ENCODE measurements around the gene ANKRD52. TPM values are rescaled to one million over a fixed set of nuclear protein-coding genes. Genes with fewer than 3 reads are reported as not detected.
"Not testable (repeated sequence)": the region's sequence is repeated elsewhere in the genome, so short reads cannot be mapped to it uniquely, and the experiment has no call there.

ANKRD52 gene
- total RNA-seq, 2 experiments from 2014 or later: 39.0 to 45.9 TPM

DNA sequence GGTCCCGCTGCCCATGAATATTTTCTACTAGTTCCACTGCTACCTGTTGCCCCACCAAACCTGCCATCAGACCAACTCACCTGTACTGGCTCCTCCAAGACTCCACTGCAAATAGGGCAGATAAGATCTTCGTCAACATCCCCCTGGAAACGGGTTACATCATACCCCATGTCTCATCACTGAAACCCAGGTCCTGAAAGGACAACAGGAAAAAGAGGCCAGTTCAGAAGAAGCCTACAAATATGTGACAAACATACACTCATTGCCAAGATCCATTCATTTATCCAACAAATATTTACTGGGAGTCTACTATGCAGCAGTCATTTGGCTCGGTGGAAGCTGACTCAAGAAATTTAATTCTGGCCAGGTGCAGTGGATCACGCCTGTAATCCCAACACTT, 44.3 kb downstream of the ANKRD52 start:
- peaks cover 46% of the 10 kb centered on the region for H3K36me3 Mint-ChIP-seq (ENCODE audit: low read depth)

DNA sequence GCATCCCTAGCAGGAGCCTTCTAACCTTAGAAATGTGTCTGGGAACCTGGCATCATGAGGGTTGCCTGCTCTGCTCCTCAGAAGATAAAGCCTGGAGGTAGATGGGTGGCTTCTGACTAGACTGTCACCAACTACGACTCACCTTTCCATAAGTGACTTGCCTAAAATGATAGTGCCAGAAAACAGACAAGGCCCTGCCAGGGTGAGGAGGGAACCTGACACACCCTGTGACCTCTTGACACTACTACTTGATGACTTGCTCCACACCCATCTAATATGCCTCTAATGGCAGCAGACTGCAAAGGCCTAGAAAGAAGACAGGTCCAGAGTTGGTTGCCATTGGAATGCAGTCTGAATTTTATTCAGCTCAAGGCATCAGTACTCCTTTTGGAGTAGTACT, 45.8 kb downstream of the ANKRD52 start:
- H3K27me3 Mint-ChIP-seq: no peaks in the 10 kb centered on the region
- ChIA-PET CTCF (interaction anchor here (1.3 kb wide), 2 partner anchors 23 to 49 kb away, joined by 3 to 6 read pairs; partner anchors contain the start of gene SMARCC2), POLR2A (no interaction called here)
- no peak for DNase-seq
- H3K9me3 Mint-ChIP-seq: no peaks in the 10 kb centered on the region
- no peak overlapping the region for H3K27ac Mint-ChIP-seq
- no peak overlapping the region for H3K4me3 Mint-ChIP-seq
- peaks cover 3% of the 10 kb centered on the region for H3K4me1 Mint-ChIP-seq
- peaks cover 53% of the 10 kb centered on the region for H3K36me3 Mint-ChIP-seq (ENCODE audit: low read depth)

More for the DNA sequence above, 44.3 kb downstream of the ANKRD52 start:
- Mint-ChIP-seq H3K4me3 (no peak overlapping the region), H3K9me3 (no peaks in the 10 kb centered on the region), H3K27me3 (no peaks in the 10 kb centered on the region), H3K4me1 (peaks cover 3% of the 10 kb centered on the region), H3K27ac (no peak overlapping the region)
- DNase-seq: no peak
- CTCF ChIA-PET: interaction anchor here (1.1 to 1.9 kb wide), 2 partner anchors 17 to 44 kb away, joined by 3 to 4 read pairs; partner anchors contain the start of gene ANKRD52
- POLR2A ChIA-PET: no interaction called here

DNA sequence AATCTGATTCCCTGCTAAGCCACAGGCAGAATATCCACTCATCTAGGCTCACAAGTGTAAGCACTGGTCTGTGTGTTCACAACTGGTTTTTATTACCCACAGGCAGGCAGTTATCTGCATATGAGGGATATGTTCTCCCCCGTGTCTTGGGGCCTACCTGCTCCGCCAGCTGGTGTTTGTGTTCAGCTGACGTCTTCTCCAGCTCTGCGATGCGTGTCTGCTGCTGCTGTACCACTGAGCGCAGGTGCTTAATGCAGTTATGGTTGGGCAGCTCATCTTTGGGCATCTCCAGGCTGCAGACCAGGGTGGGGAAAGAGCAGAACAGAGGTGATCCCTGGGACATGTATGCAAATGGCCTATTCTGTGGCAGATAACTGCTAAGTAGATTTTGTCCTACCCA, 50.2 kb downstream of the ANKRD52 start:
- CTCF ChIA-PET: interaction anchor here (0.6 to 13.5 kb wide), 7 partner anchors 8 to 417 kb away, joined by 3 to 99 read pairs (median 6); partner anchors contain the start of genes RNF41, SMARCC2 and ZC3H10
- no peaks in the 10 kb centered on the region for H3K9me3 Mint-ChIP-seq
- H3K27me3 Mint-ChIP-seq: no peaks in the 10 kb centered on the region
- H3K27ac Mint-ChIP-seq: no peak overlapping the region
- peaks cover 46% of the 10 kb centered on the region for H3K36me3 Mint-ChIP-seq (ENCODE audit: low read depth)
- H3K4me1 Mint-ChIP-seq: no peaks in the 10 kb centered on the region
- POLR2A ChIA-PET: interaction anchor here (0.7 kb wide), 1 partner anchor 14 kb away, joined by 4 read pairs; the partner anchor contains the start of gene RNF41
- no peak overlapping the region for H3K4me3 Mint-ChIP-seq
- no peak for DNase-seq

- Mint-ChIP-seq H3K27me3 (no peaks in the 10 kb centered on the region), H3K4me1 (no peaks in the 10 kb centered on the region), H3K36me3 (ENCODE audit: low read depth) (peaks cover 37% of the 10 kb centered on the region), H3K27ac (no peak overlapping the region), H3K9me3 (no peaks in the 10 kb centered on the region), H3K4me3 (no peak overlapping the region)
- ChIA-PET POLR2A (no interaction called here), CTCF (interaction anchor here (0.5 to 13.5 kb wide), 16 partner anchors 9 to 421 kb away, joined by 3 to 99 read pairs (median 4); partner anchors contain the start of genes ANKRD52, COQ10A, RNF41 and SMARCC2)
- DNase-seq: peak; percentile 50
These were observed 51.6 kb downstream of the ANKRD52 start for GRCh38 chr12:56206452-56207166.

DNA sequence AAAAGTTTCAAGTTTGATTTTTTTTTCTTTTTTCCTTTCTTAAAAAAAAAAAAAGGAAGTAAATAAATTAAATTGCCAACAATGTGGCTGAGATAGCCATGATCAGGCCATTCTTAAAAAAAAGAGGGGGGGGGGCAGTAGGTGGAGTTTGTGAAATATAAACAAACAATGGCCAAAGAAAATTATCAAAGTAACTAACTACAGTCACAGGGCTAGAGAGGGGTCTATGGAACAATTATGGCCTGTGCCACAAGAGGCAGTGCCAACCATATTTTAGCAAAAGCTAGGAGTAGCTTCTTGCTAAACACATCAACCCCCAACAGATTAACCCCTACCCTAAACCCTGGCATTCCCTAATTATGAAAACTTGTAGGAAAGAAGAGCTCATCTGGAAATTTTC, 52.7 kb downstream of the ANKRD52 start:
- Mint-ChIP-seq H3K4me3 (no peak overlapping the region), H3K36me3 (ENCODE audit: low read depth) (peaks cover 30% of the 10 kb centered on the region), H3K27ac (no peak overlapping the region), H3K27me3 (no peaks in the 10 kb centered on the region), H3K9me3 (no peaks in the 10 kb centered on the region), H3K4me1 (no peaks in the 10 kb centered on the region)
- ChIA-PET CTCF (interaction anchor here (0.8 to 13.5 kb wide), 9 partner anchors 13 to 155 kb away, joined by 3 to 99 read pairs (median 3); partner anchors contain the start of genes ANKRD52, RNF41, SMARCC2 and ZC3H10), POLR2A (interaction anchor here (0.7 kb wide), 1 partner anchor 78 kb away, joined by 3 read pairs; no protein-coding TSS in a partner anchor)
- DNase-seq: no peak

DNA sequence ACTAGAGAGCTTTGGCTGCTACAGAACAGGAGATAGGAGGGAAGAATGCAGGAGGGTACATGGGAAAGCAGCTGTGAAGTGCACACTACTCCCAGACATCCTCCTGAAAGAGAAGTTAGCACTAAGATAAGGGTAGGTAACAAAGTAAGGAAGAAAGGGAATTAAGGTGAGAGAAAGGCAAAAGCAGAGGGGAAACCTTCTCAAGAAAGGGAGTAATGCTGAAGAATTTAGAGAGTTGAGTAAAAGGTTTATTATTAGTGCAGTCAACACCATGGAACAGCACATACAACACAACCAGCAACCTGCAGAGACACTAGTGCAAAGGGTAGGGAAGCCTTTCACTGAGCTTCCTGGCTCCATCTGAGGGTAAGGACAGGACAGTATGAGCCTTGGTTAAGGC, 53.9 kb downstream of the ANKRD52 start:
- Mint-ChIP-seq H3K4me3 (no peak overlapping the region), H3K36me3 (ENCODE audit: low read depth) (peaks cover 22% of the 10 kb centered on the region), H3K27me3 (no peaks in the 10 kb centered on the region), H3K9me3 (no peaks in the 10 kb centered on the region), H3K4me1 (no peaks in the 10 kb centered on the region), H3K27ac (no peak overlapping the region)
- POLR2A ChIA-PET: no interaction called here
- no peak for DNase-seq
- CTCF ChIA-PET: interaction anchor here (0.5 to 13.5 kb wide), 4 partner anchors 9 to 559 kb away, joined by 3 to 99 read pairs (median 18); partner anchors contain the start of genes RNF41 and SMARCC2

DNA sequence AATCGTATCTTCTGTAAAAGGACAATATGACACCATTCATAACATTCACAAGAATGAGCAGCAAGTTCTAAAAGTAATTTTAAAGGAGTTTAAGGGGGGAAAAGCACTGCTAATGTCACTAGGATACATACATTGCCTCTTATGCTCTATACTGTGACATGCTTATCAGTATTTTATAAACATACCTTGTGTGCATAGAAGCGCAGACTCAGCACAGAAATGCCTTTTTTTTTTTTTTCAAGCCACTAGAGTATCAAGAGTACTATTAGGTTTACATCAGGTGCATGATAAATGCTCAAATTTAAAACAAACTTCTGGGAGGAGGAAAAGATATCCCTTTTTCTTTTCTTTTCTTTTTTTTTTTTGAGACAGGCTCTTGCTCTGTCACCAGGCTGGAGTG, 55.3 kb downstream of the ANKRD52 start:
- DNase-seq: no peak
- ChIA-PET POLR2A (no interaction called here), CTCF (interaction anchor here (0.8 to 13.5 kb wide), 6 partner anchors 8 to 261 kb away, joined by 3 to 99 read pairs (median 4); partner anchors contain the start of genes SMARCC2 and ZC3H10)
- Mint-ChIP-seq H3K4me1 (no peaks in the 10 kb centered on the region), H3K4me3 (no peak overlapping the region), H3K27ac (no peak overlapping the region), H3K27me3 (no peaks in the 10 kb centered on the region), H3K9me3 (no peaks in the 10 kb centered on the region), H3K36me3 (ENCODE audit: low read depth) (peaks cover 18% of the 10 kb centered on the region)

DNA sequence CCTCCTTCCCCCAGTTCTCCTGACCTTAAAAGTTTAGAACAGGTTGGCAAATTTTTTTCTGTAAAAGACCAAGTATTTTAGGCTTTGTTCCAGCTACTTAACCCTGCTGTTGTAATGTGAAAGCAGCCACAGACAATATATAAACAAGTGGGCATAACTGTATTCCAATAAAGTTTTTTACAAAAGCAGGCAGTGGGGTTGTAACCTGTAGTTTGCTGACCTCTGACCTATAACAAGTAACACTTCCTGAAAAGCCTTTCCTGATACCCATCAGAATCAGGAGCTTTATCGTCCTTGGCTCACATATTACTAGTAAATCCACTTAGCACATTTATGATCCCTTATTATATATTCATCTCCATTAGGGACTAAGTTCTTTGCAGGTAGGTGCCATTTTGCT, 55.8 kb downstream of the ANKRD52 start:
- H3K27ac Mint-ChIP-seq: no peak overlapping the region

DNA sequence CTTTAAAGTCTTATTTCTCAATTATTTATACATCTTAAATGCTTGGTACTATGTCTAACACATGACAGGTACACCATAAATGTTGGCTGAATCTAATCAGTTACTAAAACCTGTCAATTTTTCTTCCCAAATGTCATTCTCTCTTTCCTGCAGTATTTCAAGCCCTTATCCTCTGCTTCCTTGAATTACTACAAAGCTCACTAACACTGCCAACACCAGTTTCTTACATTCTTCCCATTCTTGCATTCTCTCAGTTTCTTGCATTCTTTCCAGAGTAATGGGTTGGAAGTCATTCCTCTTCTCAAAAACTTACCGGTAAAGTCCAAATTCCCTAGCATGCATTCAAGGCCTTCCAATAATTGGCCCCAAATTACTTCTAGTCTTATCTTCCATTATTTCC, 59.3 kb downstream of the ANKRD52 start:
- H3K27me3 Mint-ChIP-seq: no peaks in the 10 kb centered on the region
- H3K4me1 Mint-ChIP-seq: peaks cover 2% of the 10 kb centered on the region
- peaks cover 4% of the 10 kb centered on the region for H3K36me3 Mint-ChIP-seq (ENCODE audit: low read depth)
- DNase-seq: no peak
- H3K27ac Mint-ChIP-seq: no peak overlapping the region
- H3K4me3 Mint-ChIP-seq: no peak overlapping the region
- ChIA-PET POLR2A (no interaction called here), CTCF (interaction anchor here (13.5 kb wide), 1 partner anchor 9 kb away, joined by 99 read pairs; the partner anchor contains the start of gene SMARCC2)
- H3K9me3 Mint-ChIP-seq: no peaks in the 10 kb centered on the region

More for the DNA sequence above, 55.8 kb downstream of the ANKRD52 start:
- ChIA-PET CTCF (interaction anchor here (0.8 to 13.5 kb wide), 7 partner anchors 9 to 261 kb away, joined by 3 to 99 read pairs (median 4); partner anchors contain the start of genes SMARCC2 and ZC3H10), POLR2A (no interaction called here)
- no peaks in the 10 kb centered on the region for H3K4me1 Mint-ChIP-seq
- no peak overlapping the region for H3K4me3 Mint-ChIP-seq
- no peak for DNase-seq
- H3K36me3 Mint-ChIP-seq (ENCODE audit: low read depth): peaks cover 14% of the 10 kb centered on the region
- no peaks in the 10 kb centered on the region for H3K27me3 Mint-ChIP-seq
- H3K9me3 Mint-ChIP-seq: no peaks in the 10 kb centered on the region

DNA sequence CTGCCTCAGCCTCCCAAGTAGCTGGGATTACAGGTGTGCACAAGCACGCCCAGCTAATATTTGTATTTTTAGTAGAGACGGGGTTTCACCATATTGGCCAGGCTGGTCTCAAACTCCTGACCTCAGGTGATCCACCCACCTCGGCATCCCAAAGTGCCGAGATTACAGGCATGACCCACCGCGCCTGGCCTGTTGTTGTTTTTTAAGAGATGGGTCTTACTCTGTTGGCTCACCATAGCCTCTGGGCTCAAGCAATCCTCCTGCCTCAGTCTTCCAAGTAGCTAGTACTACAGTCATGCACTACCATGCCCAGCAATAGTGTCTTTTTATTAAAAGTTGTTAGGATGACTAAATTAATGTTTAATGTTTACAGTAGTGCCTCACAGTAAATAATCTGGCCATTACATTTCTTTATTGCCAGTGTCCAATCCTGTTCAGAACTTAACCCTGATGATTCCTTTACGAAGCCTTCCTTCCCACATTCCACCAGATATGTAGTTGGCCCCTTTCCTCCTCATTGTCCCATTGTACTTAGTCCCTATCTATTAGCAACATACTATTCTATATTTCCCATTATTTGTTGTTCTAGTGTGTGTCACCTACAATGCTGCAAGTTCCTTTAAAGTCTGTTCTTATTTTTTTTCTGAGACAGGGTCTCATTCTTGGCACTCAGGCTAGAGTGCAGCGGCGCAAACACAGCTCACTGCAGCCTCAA, 60.1 kb downstream of the ANKRD52 start:
- Mint-ChIP-seq H3K27me3 (no peaks in the 10 kb centered on the region), H3K4me1 (peaks cover 7% of the 10 kb centered on the region), H3K27ac (no peak overlapping the region), H3K4me3 (no peak overlapping the region), H3K9me3 (no peaks in the 10 kb centered on the region), H3K36me3 (ENCODE audit: low read depth) (peaks cover 9% of the 10 kb centered on the region)
- CTCF ChIA-PET: interaction anchor here (1.0 to 13.5 kb wide), 4 partner anchors 8 to 81 kb away, joined by 3 to 99 read pairs (median 5); partner anchors contain the start of gene SMARCC2
- POLR2A ChIA-PET: no interaction called here
- DNase-seq: no peak

- not testable (repeated sequence) for H3K36me3 Mint-ChIP-seq (ENCODE audit: low read depth); H3K27ac Mint-ChIP-seq; H3K9me3 Mint-ChIP-seq; H3K27me3 Mint-ChIP-seq; DNase-seq; H3K4me3 Mint-ChIP-seq
- H3K4me1 Mint-ChIP-seq: peaks cover 14% of the 10 kb centered on the region
- POLR2A ChIA-PET: interaction anchor here (0.6 kb wide), 1 partner anchor 251 kb away, joined by 3 read pairs; no protein-coding TSS in a partner anchor
- CTCF ChIA-PET: interaction anchor here (0.6 to 13.5 kb wide), 12 partner anchors 7 to 1308 kb away, joined by 3 to 99 read pairs (median 3); partner anchors contain the start of genes RNF41, SMARCC2 and ZC3H10
These were observed 61.2 kb downstream of the ANKRD52 start for GRCh38 chr12:56196818-56197550.

- H3K27me3 Mint-ChIP-seq: no peaks in the 10 kb centered on the region
- no peak overlapping the region for H3K4me3 Mint-ChIP-seq
- ChIA-PET POLR2A (no interaction called here), CTCF (interaction anchor here (1.4 to 6.7 kb wide), 2 partner anchors 10 to 75 kb away, joined by 3 to 99 read pairs; no protein-coding TSS in a partner anchor)
- peaks cover 14% of the 10 kb centered on the region for H3K36me3 Mint-ChIP-seq (ENCODE audit: low read depth)
- peak overlapping the region; percentile 60 for H3K27ac Mint-ChIP-seq
- H3K4me1 Mint-ChIP-seq: peaks cover 35% of the 10 kb centered on the region
- peak; percentile 90 for DNase-seq
- H3K9me3 Mint-ChIP-seq: no peaks in the 10 kb centered on the region
These were observed 65.1 kb downstream of the ANKRD52 start for GRCh38 chr12:56193025-56193578.
